HG03280 (cell line): ENCODE data around the gene FILIP1.
A peak's percentile ranks its signal among the peaks of the same experiment; 100 is the strongest.

ENCODE experiments used
- ATAC-seq: cut with Tn5 transposase; IDR thresholded peaks from one replicate; pipeline ENCODE4 v1.9.1; 2021; ENCODE audit warnings: mild to moderate bottlenecking, moderate library complexity; ENCODE audit not compliant: unreplicated experiment

Gene FILIP1

GRCh38 chr6:75279418-75279817, 214.2 kb downstream of the FILIP1 start:
- ATAC-seq, result no peak

DNA sequence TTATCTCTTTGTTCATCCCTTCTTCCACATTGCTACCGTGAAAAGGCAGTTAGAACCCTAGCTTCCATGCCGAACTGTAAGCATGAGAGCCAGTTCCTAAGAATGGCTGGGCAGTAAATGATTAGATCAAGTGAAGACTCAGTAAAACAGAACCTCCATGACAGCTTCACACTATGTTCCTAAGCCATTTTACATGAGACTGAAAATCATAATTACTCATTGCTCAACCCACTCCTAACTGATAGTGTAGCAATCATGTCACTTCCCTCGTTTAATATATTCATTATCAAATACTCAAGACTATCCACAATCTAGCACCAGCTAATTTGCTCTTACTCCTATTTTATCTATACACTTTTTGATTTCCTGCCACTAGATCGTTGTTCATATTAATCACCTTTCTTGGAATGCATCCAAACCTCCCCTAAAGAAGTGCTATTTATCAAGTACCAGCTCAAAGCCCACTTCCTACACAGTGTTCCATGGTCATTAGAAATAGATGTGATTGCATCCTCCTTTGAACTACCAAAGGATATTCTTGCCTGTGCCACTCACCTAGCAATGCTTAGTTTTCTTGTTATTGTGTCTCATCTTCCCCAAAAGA, 215.0 kb downstream of the FILIP1 start:
- no peak for ATAC-seq

DNA sequence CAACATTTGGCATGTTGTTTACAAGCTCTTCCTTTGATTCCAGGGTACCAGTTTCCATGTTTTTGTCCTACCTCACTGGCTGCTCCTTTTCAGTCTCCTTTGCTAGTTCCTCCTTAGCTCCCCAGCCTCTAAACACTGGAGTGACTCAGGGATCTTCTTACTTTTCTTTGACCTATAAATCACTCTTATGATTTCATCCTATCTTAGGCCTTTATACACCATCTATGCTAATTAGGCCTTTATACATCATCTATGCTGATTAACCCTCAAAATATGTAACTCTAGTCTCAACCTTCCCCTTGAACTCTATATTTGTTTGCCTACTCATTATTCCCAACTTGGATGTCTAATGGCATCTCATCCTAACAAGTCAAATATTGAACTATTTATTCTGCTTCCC, 218.5 kb downstream of the FILIP1 start:
- ATAC-seq, result no peak

DNA sequence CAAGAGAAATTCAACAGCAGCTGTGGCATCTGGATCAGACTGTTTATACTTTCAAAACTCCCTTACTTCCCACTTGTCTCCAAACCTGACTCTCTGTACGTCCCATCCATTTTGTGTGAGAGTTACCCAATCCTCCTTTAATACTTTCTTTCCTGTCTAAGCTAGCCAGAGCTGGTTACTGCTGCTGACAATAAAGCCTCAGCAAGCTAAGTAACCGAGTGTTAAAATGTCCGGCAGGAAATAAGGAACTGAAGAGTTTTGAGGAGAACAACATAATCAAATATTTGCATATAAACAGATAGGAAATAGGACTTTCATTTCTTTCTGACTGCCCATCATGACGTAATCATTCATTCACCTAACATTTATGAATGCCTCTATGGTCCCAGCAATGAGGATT, 220.6 kb downstream of the FILIP1 start:
- no peak for ATAC-seq

DNA sequence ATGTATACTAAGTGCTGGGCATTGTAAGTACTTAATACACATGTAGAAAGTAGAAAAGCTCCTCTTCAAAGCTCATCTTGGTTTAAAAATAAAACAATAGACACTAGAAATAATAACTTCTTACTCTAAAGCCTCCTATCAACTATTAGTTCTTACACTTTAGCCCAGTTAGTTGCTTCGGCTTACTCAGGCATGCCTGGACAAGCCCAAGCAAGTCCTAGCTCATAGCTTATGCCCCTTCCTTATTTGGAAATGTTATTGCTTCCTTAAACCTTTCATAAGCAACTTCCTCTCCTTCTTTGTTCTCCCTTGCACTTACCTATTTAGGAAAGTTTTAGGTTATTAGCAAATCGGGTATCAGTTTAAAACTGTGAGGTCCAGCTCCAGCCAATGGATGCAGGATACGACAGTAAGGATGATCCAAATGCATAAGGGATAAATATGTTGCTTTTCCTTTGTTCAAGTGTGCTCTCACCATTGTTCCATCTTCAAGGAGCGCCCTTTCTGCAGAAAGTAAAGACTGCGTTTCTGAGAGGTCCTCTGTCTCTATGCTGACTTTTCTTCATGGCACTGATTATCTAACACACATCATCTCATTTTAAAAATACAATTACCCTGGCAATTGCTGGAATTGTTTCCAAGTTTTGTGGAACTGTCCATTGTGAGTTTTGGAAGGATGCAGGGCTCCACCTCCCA, 221.3 kb downstream of the FILIP1 start:
- no peak for ATAC-seq

GRCh38 chr6:75268988-75269354, 224.6 kb downstream of the FILIP1 start:
- no peak for ATAC-seq

- no peak for ATAC-seq
These were observed 225.2 kb downstream of the FILIP1 start for GRCh38 chr6:75268121-75268987.

GRCh38 chr6:75267461-75267860, 226.1 kb downstream of the FILIP1 start:
- no peak for ATAC-seq

DNA sequence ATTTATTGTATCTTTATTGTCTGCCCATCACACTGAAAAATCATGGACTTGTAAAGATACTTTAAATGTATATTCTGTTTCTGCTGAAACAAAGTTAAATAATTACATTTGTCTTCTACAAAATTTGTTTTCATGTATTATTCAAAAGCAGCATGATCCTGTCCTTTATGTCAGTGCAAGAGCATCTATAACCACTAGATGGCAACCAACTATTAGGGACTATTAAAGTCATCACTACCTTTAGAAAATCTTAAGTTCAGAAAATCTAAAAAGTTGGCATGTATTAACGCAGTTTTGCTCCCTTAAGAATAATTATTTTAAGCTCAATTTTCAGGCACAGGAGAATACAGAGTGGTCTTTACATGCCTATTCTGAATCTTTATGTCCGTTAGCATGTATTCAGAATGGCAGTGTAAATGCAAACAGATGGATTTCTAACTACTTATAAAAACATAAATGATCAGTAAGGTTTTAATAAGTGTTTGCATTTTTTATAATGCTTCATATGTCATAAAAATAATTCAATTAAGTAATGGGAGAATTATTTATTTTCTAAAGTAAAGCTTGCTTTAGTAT, 226.8 kb downstream of the FILIP1 start:
- peak; percentile 84 for ATAC-seq

- ATAC-seq, result no peak
These were observed 230.2 kb downstream of the FILIP1 start for GRCh38 chr6:75263401-75263750.

DNA sequence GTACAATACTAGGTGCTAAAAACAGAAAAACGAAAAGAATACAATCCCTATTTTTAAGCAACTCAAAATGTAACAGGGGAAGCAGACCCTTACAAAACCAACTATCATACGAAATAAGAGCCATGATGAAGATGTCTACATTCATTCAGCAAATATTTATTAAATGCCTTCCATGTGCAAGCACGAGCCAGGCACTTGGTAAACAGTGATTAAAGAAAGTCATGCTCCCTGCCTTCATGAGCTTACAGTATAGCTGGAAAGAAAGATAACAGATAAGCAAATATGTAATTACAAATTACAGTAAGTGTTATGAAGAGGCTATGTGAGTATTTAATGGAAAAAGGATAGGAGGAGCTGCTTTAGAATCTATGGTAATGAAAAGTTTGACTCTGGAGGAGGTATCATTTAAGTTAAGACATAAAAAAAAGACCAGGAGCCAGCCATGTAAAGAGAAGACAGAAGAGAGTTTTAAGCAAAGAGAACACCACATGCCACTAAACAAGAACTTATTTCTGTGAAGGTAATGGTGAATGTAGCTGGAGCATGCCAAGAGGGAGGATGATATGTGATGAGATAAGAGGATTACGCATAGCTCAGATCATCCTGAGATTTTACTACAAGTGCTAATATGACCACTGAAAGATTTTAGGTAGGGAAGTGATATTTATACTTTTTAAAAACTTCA, 230.7 kb downstream of the FILIP1 start:
- ATAC-seq, result no peak

GRCh38 chr6:75261299-75261698, 232.3 kb downstream of the FILIP1 start:
- ATAC-seq, result no peak

DNA sequence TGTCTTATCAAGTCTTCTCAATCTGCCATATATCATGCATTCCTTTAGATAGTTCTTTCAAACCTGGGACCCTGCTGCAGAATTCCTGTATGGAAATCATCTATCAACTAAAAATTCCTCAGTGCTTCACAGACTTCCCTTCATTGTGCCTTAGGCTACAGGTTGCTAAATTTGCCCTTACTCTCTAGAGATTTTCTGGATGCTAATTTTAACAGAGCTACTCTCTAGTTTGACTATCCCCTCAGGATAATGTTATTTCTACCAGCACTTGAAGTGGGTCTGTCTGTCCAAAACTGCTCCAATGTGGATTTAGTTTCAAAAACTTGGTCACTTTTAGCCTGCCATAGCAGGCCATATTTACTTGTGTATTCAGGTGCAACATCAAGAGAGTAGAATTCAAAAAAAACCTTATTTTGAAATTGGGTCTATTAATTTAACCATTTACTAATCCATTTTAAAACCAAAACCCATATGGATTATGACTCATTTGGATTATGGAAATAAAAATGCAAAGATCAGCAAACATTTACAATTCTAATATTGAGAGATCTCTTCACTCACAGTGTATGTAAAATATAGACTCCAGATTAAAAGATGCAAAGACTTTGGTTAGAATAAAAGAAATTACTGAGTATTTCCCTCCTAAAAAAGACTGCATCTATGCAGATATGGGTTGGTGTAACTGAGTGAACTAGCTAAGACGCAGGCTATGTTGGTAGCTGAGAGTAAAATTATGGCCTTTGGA, 236.1 kb downstream of the FILIP1 start:
- no peak for ATAC-seq

DNA sequence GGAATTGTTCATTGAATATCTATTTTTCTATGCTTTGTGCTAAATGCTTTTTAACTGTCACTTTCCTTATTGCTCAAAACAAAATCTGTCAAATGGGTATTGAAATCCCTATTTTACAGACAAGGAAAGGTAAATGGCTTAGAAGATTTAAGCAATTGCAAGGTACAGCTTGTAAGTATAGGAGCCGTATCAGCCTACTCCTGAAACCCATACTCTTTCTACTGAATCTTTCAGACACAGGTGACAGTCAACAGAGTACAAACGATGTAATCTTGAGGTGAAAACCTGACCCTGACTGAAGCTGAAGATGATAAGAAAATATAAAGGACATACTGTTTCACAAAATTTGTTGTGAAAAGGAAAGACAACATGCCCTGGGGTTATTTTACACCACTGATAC, 243.0 kb downstream of the FILIP1 start:
- no peak for ATAC-seq

DNA sequence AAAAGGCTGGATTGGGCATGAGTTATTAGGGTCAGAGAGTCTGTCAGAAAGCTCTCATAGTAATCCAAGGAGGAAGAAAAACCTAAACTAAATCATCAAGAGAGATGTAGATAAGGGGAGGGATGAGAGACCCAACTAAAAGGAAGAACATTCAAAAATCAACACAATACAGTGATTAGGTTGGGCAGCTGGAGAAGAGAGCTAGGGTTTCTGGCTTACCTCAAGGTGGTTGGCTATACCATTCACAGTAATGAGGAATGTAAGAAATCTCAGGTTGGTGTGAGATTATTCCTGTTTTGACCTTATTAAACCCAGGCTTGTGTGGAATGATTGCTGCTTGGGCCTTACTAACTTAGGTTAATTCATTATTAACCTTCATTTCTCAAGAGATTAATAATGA, 243.8 kb downstream of the FILIP1 start:
- ATAC-seq, result no peak

- ATAC-seq, result no peak
These were observed 247.2 kb downstream of the FILIP1 start for GRCh38 chr6:75246386-75246785.

- peak; percentile 22 for ATAC-seq
These were observed 249.5 kb downstream of the FILIP1 start for GRCh38 chr6:75244063-75244584.

GRCh38 chr6:75243333-75244062, 250.1 kb downstream of the FILIP1 start, which contains the start of gene COX7A2:
Gene COX7A2, minus strand, starts transcription at chr6:75243801. Its CDS starts 67 bp downstream, at chr6:75243734.
- ATAC-seq, result peak; percentile 96
